HepG2 (cell line): ENCODE data around the gene EIF5. TPM values are rescaled to one million over a fixed set of nuclear protein-coding genes. Genes with fewer than 3 reads are reported as not detected.
A peak's percentile ranks its signal among the peaks of the same experiment; 100 is the strongest.

ENCODE experiments used
- AHR ChIP-seq: IDR thresholded peaks from 2 replicates; pipeline ENCODE4 v1.6.1; 2018; ENCODE audit warnings: missing genetic modification reagents, missing compliant biosample characterization
- FOSL1 ChIP-seq: sonication (generic); formaldehyde crosslinking; IDR thresholded peaks from 2 replicates; pipeline ENCODE4 v1.9.0; 2021; ENCODE audit warnings: missing genetic modification reagents, borderline replicate concordance
- HDAC2 ChIP-seq: sonication (generic); formaldehyde crosslinking; IDR thresholded peaks from 2 replicates; pipeline ENCODE4 v1.4.0; 2020; ENCODE audit warnings: missing genetic modification reagents
- MAFG ChIP-seq: sonication (generic); formaldehyde crosslinking; IDR thresholded peaks from 2 replicates; pipeline ENCODE4 v1.5.1; 2020; ENCODE audit warnings: mild to moderate bottlenecking, missing genetic modification reagents
- MEIS1 ChIP-seq: sonication (generic); formaldehyde crosslinking; IDR thresholded peaks from 2 replicates; pipeline ENCODE4 v1.9.0; 2021; ENCODE audit warnings: mild to moderate bottlenecking, missing genetic modification reagents, moderate library complexity, borderline replicate concordance
- MTA1 ChIP-seq: sonication (generic); formaldehyde crosslinking; IDR thresholded peaks from 2 replicates; pipeline ENCODE4 v1.4.0; 2020; ENCODE audit warnings: missing genetic modification reagents, mild to moderate bottlenecking, borderline replicate concordance
- MXD4 ChIP-seq: IDR thresholded peaks from 2 replicates; pipeline ENCODE4 v1.6.1; 2016; ENCODE audit warnings: mild to moderate bottlenecking, missing biosample characterization, missing genetic modification reagents
- NFE2 ChIP-seq: sonication (generic); formaldehyde crosslinking; IDR thresholded peaks from 2 replicates; pipeline ENCODE4 v1.4.0; 2020; ENCODE audit warnings: missing genetic modification reagents
- NR2F1 ChIP-seq, 2 experiments: fragments of 450-650 bp in 1 of 2; formaldehyde crosslinking in 1 of 2; IDR thresholded peaks; 2 replicates each; pipeline versions ENCODE4 v1.5.0 to v1.6.1; 2016 to 2020; ENCODE audit warnings: mild to moderate bottlenecking in 1 of 2, missing compliant biosample characterization in 1 of 2, missing genetic modification reagents in 1 of 2, moderate library complexity in 1 of 2
- RAD21 ChIP-seq: fragments of 450-650 bp; formaldehyde crosslinking; IDR thresholded peaks from 2 replicates; pipeline ENCODE4 v1.5.0; 2020; ENCODE audit warnings: mild to moderate bottlenecking
- STAG1 ChIP-seq: sonication (generic); formaldehyde crosslinking; IDR thresholded peaks from 2 replicates; pipeline ENCODE4 v1.4.0; 2020; ENCODE audit warnings: missing genetic modification reagents
- TCF12 ChIP-seq, 2 experiments: fragments of 450-650 bp in 1 of 2; sonication (generic) in 1 of 2; formaldehyde crosslinking in 1 of 2; IDR thresholded peaks; 2 replicates each; pipeline versions ENCODE4 v1.6.1 to v1.8.0; 2017 to 2022; ENCODE audit warnings: antibody characterized with exemption in 1 of 2, mild to moderate bottlenecking in 1 of 2, missing genetic modification reagents in 1 of 2, moderate library complexity in 1 of 2
- TMF1 ChIP-seq: sonication (generic); formaldehyde crosslinking; IDR thresholded peaks from 2 replicates; pipeline ENCODE4 v1.8.1; 2022; ENCODE audit warnings: low read depth, missing genetic modification reagents
- ZFAT ChIP-seq: sonication (generic); formaldehyde crosslinking; conservative IDR thresholded peaks from 2 replicates; pipeline ENCODE4 v1.8.1; 2023; ENCODE audit warnings: missing genetic modification reagents, inconsistent platforms
- ZIK1 ChIP-seq: sonication (generic); formaldehyde crosslinking; IDR thresholded peaks from 2 replicates; pipeline ENCODE4 v1.5.0; 2020; ENCODE audit warnings: mild to moderate bottlenecking, low read depth, missing genetic modification reagents, borderline replicate concordance
- ZNF143 ChIP-seq: sonication (generic); formaldehyde crosslinking; IDR thresholded peaks from 2 replicates; pipeline ENCODE4 v1.4.0; 2020; ENCODE audit warnings: missing genetic modification reagents
- ZNF17 ChIP-seq: sonication (generic); formaldehyde crosslinking; IDR thresholded peaks from 2 replicates; pipeline ENCODE4 v1.5.0; 2020; ENCODE audit warnings: mild to moderate bottlenecking, missing genetic modification reagents
- ZNF672 ChIP-seq: sonication (generic); formaldehyde crosslinking; IDR thresholded peaks from 2 replicates; pipeline ENCODE4 v1.8.1; 2022; ENCODE audit warnings: missing genetic modification reagents
- ZNF75D ChIP-seq: sonication (generic); formaldehyde crosslinking; IDR thresholded peaks from 2 replicates; pipeline ENCODE4 v1.8.1; 2023; ENCODE audit warnings: missing genetic modification reagents, mild to moderate bottlenecking, borderline replicate concordance
- ZSCAN29 ChIP-seq: sonication (generic); formaldehyde crosslinking; conservative IDR thresholded peaks from 2 replicates; pipeline ENCODE4 v1.4.0; 2020; ENCODE audit warnings: mild to moderate bottlenecking, missing genetic modification reagents
- polyA plus RNA-seq, 8 experiments: library from polyadenylated mRNA; depleted of rRNA in 3 of 8; stranded (reverse) in 7 of 8; unstranded in 1 of 8; fragments of >200 nt; fragmentation: Illumina TruSeq in 4 of 8; extraction: Trizol in 4 of 8; gene quantifications; 2 replicates each; pipeline versions ENCODE4 v1.2.1 to v1.2.3, GENCODE V29; 2011 to 2016; ENCODE audit warnings: low read depth in 4 of 8, missing spikeins in 1 of 8, mixed read lengths in 1 of 8; ENCODE audit not compliant: insufficient read depth in 1 of 8
- total RNA-seq, 5 experiments: library from RNA; depleted of rRNA; stranded (reverse); fragments of >200 nt; fragmentation: Illumina TruSeq; extraction: Trizol; gene quantifications; 2 replicates each; pipeline ENCODE4 v1.2.3, GENCODE V29; 2016; ENCODE audit warnings: low read depth in 1 of 5
- TF ChIP-seq, protein P1 (sequence below): sonication (generic); formaldehyde crosslinking; conservative IDR thresholded peaks from 2 replicates; pipeline ENCODE4 v1.8.0; 2022; ENCODE audit warnings: low read depth, missing genetic modification reagents
- TF ChIP-seq, protein P2 (sequence below): sonication (generic); formaldehyde crosslinking; IDR thresholded peaks from 2 replicates; pipeline ENCODE4 v1.5.1; 2020; ENCODE audit warnings: mild to moderate bottlenecking, missing genetic modification reagents, moderate library complexity
- TF ChIP-seq, protein P3 (sequence below): sonication (generic); formaldehyde crosslinking; IDR thresholded peaks from 2 replicates; pipeline ENCODE4 v1.5.0; 2020; ENCODE audit warnings: mild to moderate bottlenecking, missing genetic modification reagents

Gene EIF5
- total and polyA plus RNA-seq, 2 of the 13 experiments (the other 11 are each of a cell fraction or from before 2014, with no cell fraction given) = 189 to 281 TPM

DNA sequence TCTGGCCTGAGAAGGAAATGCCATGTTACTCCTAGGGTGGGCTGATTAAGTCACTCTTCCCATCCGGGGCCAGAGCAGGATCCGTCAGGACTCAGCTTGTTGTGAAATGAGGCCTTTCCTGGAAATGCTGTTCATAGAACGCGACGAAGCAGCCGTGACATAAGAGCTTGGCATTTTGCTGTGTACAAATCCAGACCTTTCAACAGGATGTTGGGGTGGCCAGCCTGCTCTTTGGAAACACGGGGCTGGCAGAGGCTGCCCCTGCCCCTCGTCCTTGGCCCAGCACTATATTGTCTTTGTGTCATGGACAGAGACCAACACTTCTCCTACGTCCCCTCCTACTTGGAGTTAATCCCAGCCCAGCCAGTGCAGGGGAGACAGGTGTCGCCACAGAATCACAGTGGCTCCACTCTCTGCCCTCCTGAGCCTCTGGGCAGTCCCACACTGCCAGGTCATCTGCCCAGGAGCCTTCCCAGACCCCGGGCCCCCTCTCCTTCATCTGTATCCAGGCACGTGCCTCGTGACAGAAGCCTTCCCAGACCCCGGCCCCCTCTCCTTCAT is 18.6 kb upstream of the EIF5 start (continued):
- peak; percentile 40; the same call in 1 of the 2 replicates for TF ChIP-seq MTA1
- TF ChIP-seq TCF12 (IDR thresholded peaks at IDR 0.05) = no peak
- no peak for TF ChIP-seq TCF12 (CRISPR knock-in tag; IDR thresholded peaks at IDR 0.05)
- no peak for TF ChIP-seq MEIS1 (CRISPR knock-in tag)
- TF ChIP-seq TMF1 (CRISPR knock-in tag) = no peak
- TF ChIP-seq ZIK1 (CRISPR knock-in tag) = no peak
- TF ChIP-seq RAD21 (CRISPR knock-in tag) = no peak
- TF ChIP-seq AHR (CRISPR knock-in tag) = no peak
- no peak for TF ChIP-seq ZNF143 (CRISPR knock-in tag)
- TF ChIP-seq STAG1 (CRISPR knock-in tag) = no peak
- no peak for TF ChIP-seq ZFAT
- TF ChIP-seq ZNF75D = no peak
- no peak for TF ChIP-seq ZNF672
- TF ChIP-seq, protein P1, sequence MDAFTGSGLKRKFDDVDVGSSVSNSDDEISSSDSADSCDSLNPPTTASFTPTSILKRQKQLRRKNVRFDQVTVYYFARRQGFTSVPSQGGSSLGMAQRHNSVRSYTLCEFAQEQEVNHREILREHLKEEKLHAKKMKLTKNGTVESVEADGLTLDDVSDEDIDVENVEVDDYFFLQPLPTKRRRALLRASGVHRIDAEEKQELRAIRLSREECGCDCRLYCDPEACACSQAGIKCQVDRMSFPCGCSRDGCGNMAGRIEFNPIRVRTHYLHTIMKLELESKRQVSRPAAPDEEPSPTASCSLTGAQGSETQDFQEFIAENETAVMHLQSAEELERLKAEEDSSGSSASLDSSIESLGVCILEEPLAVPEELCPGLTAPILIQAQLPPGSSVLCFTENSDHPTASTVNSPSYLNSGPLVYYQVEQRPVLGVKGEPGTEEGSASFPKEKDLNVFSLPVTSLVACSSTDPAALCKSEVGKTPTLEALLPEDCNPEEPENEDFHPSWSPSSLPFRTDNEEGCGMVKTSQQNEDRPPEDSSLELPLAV (CRISPR knock-in tag) = no peak
- TF ChIP-seq MAFG (CRISPR knock-in tag) = no peak
- no peak; the same call in 1 of the 2 replicates for TF ChIP-seq MXD4
- no peak for TF ChIP-seq FOSL1
- TF ChIP-seq, protein P2, sequence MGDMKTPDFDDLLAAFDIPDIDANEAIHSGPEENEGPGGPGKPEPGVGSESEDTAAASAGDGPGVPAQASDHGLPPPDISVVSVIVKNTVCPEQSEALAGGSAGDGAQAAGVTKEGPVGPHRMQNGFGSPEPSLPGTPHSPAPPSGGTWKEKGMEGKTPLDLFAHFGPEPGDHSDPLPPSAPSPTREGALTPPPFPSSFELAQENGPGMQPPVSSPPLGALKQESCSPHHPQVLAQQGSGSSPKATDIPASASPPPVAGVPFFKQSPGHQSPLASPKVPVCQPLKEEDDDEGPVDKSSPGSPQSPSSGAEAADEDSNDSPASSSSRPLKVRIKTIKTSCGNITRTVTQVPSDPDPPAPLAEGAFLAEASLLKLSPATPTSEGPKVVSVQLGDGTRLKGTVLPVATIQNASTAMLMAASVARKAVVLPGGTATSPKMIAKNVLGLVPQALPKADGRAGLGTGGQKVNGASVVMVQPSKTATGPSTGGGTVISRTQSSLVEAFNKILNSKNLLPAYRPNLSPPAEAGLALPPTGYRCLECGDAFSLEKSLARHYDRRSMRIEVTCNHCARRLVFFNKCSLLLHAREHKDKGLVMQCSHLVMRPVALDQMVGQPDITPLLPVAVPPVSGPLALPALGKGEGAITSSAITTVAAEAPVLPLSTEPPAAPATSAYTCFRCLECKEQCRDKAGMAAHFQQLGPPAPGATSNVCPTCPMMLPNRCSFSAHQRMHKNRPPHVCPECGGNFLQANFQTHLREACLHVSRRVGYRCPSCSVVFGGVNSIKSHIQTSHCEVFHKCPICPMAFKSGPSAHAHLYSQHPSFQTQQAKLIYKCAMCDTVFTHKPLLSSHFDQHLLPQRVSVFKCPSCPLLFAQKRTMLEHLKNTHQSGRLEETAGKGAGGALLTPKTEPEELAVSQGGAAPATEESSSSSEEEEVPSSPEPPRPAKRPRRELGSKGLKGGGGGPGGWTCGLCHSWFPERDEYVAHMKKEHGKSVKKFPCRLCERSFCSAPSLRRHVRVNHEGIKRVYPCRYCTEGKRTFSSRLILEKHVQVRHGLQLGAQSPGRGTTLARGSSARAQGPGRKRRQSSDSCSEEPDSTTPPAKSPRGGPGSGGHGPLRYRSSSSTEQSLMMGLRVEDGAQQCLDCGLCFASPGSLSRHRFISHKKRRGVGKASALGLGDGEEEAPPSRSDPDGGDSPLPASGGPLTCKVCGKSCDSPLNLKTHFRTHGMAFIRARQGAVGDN (CRISPR knock-in tag) = peak; percentile 62
- TF ChIP-seq NR2F1 (CRISPR knock-in tag; IDR thresholded peaks at IDR 0.05) = peak in 1 of 2 experiments; percentile 59; a peak in 1 of 4 replicates
- TF ChIP-seq HDAC2 (CRISPR knock-in tag) = peak; percentile 36; the same call in 1 of the 2 replicates
- no peak for TF ChIP-seq NFE2 (CRISPR knock-in tag)
- TF ChIP-seq ZNF17 (CRISPR knock-in tag) = no peak
- TF ChIP-seq, protein P3, sequence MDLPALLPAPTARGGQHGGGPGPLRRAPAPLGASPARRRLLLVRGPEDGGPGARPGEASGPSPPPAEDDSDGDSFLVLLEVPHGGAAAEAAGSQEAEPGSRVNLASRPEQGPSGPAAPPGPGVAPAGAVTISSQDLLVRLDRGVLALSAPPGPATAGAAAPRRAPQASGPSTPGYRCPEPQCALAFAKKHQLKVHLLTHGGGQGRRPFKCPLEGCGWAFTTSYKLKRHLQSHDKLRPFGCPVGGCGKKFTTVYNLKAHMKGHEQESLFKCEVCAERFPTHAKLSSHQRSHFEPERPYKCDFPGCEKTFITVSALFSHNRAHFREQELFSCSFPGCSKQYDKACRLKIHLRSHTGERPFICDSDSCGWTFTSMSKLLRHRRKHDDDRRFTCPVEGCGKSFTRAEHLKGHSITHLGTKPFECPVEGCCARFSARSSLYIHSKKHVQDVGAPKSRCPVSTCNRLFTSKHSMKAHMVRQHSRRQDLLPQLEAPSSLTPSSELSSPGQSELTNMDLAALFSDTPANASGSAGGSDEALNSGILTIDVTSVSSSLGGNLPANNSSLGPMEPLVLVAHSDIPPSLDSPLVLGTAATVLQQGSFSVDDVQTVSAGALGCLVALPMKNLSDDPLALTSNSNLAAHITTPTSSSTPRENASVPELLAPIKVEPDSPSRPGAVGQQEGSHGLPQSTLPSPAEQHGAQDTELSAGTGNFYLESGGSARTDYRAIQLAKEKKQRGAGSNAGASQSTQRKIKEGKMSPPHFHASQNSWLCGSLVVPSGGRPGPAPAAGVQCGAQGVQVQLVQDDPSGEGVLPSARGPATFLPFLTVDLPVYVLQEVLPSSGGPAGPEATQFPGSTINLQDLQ (CRISPR knock-in tag) = no peak
- no peak for TF ChIP-seq ZSCAN29 (CRISPR knock-in tag)
